GM20000 (cell line): ENCODE data around the gene FGGY.
"Not testable (repeated sequence)": the region's sequence is repeated elsewhere in the genome, so short reads cannot be mapped to it uniquely, and the experiment has no call there.

Experiments
- DNase-seq: peaks from one replicate; pipeline ENCODE4 v3.0.0; 2012; ENCODE audit warnings: low spot score
- TF ChIP-seq, protein P1 (sequence below): IDR thresholded peaks from 2 replicates; pipeline ENCODE4 v1.5.1; 2012; ENCODE audit warnings: mild to moderate bottlenecking, control low read depth; ENCODE audit errors: extremely low read depth, missing control alignments

Gene FGGY

DNA sequence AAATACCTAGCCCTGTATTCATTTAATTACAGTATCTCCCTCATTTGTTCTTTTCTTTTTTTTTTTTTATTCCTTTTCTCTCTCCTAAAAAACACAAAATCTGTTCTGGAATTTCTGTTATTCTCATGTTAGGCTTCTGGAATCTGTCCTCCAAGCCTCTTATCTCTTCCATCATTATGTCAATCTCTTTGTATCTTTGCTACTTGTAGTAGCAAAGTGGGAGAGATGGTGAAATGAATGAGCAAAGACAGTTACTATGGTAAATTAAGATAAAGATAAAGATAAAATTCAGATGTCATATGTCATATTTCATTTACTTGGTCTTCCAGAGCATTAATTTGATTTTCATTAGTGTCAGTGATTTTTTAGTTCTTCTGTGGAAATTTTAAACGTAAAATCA lies 155.1 kb downstream of the FGGY start:
- DNase-seq, result no peak
- TF ChIP-seq, protein P1, sequence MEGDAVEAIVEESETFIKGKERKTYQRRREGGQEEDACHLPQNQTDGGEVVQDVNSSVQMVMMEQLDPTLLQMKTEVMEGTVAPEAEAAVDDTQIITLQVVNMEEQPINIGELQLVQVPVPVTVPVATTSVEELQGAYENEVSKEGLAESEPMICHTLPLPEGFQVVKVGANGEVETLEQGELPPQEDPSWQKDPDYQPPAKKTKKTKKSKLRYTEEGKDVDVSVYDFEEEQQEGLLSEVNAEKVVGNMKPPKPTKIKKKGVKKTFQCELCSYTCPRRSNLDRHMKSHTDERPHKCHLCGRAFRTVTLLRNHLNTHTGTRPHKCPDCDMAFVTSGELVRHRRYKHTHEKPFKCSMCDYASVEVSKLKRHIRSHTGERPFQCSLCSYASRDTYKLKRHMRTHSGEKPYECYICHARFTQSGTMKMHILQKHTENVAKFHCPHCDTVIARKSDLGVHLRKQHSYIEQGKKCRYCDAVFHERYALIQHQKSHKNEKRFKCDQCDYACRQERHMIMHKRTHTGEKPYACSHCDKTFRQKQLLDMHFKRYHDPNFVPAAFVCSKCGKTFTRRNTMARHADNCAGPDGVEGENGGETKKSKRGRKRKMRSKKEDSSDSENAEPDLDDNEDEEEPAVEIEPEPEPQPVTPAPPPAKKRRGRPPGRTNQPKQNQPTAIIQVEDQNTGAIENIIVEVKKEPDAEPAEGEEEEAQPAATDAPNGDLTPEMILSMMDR, result no peak

DNA sequence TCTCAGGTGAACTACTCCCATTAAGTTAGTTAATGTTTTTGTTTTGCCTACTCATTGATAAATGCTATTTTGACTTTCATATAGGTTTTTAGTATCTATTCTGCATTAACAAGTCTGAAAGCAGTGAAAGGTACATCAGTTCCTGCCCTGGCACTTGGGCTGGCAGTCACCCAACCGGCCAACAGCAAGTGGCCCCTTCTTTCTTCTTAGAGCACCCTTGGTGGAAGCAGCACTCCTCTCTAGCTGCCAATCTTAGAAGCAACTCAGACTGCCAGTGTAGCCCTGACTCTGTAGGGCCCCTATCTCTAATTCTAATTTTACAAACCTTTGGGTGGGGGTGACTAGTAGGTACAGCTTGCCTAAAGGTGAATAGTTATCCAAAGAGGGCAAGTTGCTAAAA lies 155.7 kb downstream of the FGGY start:
- TF ChIP-seq, protein P1, result no peak

DNA sequence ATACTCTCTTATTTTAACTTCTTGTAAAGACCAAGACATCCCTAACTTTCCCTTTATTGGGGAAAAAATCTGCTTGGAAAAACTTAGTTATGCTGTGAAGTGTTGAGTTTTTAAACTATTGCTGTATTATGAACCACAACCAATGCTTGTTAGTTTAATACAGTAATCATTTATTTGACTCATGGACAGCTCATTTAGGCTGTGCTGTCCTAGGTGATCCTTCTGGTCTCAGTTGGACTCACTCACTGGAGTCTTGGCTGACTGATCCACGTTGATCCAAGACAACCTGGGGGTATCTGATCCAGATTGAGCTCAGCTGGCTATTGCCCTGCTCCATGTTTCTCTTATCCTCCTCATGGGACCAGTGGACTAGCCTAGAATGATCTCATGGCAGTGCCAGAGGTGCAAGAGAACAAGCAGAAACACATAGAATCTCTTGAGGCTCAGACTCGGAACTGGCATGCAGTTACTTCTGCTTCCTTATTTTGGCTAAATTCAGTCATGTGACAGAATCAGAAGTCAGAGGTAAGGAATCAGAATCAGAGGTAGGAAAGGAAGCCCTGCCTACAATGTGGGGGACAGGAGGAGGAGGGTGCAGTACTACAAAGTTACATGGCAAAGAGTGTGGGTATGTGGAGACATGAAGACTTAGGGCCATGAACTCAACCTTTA lies 156.5 kb downstream of the FGGY start:
- TF ChIP-seq, protein P1, result no peak
- no peak for DNase-seq

More for the DNA sequence above, 155.7 kb downstream of the FGGY start:
- no peak for DNase-seq

DNA sequence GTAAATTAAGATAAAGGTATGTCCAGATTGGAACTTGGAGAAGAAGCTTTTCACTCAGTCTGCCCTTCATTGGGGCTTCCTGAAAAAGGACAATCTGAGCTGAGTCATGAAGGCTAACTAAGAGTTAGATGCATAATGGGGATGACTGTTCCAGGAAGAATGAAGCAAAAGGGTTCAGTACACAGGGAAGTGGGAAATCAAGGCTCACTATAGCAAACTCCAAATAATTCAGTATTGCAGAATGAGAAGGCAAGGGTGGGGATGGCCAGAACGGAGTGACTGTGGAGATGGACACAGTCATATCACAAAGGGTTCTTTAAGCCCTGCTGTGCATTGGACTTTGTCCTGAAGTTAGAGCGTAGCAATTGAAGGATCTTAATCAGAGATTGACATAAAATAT lies 158.3 kb downstream of the FGGY start:
- TF ChIP-seq, protein P1, result no peak
- DNase-seq, result no peak

DNA sequence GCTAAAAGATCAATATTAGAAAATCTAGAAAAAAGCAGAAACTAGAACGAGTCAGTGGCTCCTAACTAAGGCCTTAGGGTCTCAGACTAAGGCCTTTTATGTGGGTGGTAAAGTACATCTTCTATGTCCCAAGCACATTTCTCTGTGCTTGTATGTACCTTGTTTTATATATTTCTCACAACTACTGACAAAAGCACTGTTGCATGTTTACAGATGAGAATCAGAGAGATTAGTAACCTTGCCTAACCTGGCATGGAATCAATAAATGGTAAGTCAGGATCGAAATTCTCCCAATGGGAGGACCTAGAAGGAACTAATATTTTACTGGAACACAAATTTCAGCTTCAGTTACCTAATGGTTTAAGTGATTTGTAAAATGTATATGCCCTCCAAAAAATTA lies 160.9 kb downstream of the FGGY start:
- DNase-seq, result no peak
- TF ChIP-seq, protein P1, result no peak

DNA sequence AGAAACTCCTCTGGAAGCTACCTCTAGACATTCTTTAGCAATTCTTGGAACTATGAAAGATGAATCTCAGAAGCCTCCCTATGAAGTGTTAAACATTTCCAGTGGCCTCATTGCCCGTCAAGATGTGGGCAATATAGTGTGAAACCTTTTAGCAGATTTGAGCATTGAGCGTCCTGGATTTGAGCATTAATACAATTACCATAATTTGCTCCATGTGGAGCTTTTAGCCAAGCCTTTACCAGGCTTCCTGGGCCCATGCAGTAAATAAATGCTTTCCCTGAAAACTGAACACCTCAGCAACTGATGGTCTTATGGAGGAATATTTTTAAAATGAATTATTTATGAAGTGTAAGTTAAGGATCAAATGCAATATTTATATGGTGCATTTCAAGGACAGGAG lies 162.0 kb downstream of the FGGY start:
- no peak for DNase-seq

DNA sequence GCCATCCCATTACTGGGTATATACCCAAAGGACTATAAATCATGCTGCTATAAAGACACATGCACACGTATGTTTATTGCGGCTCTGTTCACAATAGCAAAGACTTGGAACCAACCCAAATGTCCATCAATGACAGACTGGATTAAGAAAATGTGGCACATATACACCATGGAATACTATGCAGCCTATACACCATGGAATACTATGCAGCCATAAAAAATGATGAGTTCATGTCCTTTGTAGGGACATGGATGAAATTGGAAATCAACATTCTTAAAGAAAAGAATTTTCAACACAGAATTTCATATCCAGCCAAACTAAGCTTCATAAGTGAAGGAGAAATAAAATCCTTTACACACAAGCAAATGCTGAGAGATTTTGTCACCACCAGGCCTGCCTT lies 166.0 kb downstream of the FGGY start:
- DNase-seq, result not testable (repeated sequence)

More for the DNA sequence above, 162.0 kb downstream of the FGGY start:
- TF ChIP-seq, protein P1, result no peak

DNA sequence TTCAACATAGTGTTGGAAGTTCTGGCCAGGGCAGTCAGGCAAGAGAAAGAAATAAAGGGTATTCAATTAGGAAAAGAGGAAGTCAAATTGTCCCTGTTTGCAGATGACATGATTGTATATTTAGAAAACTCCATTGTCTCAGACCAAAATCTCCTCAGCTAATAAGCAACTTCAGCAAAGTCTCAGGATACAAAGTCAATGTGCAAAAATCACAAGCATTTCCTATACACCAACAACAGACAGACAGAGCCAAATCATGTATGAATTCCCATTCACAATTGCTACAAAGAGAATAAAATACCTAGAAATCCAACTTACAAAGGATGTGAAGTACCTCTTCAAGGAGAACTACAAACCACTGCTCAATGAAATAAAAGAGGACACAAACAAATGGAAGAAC lies 168.6 kb downstream of the FGGY start:
- not testable (repeated sequence) for DNase-seq
